SK-N-SH treated with all-trans-retinoic acid at 6 μM for 48 hours (cell line): ENCODE data around the gene XPR1.

Experiments
- ATAC-seq: fragments of 200-7000 bp; cut with Tn5 transposase; 3 replicates; pipeline ENCODE4 v1.9.1; 2020; ENCODE audit warnings: mild to moderate bottlenecking, moderate library complexity
- ARNTL ChIP-seq: fragments of 450-650 bp; formaldehyde crosslinking; IDR thresholded peaks from 2 replicates; pipeline ENCODE4 v1.5.0; 2020; ENCODE audit warnings: low read depth, mild to moderate bottlenecking, moderate library complexity, borderline replicate concordance
- BACH2 ChIP-seq: fragments of 250-450 bp; sonication (Bioruptor Pico); IDR thresholded peaks from 2 replicates; pipeline ENCODE4 v1.9.0; 2021; ENCODE audit warnings: mild to moderate bottlenecking, borderline replicate concordance
- CREB5 ChIP-seq: fragments of 250-450 bp; sonication (Bioruptor Pico); IDR thresholded peaks from 2 replicates; pipeline ENCODE4 v1.5.1; 2020; ENCODE audit warnings: low read depth, mild to moderate bottlenecking, moderate library complexity
- CSDC2 ChIP-seq: fragments of 250-450 bp; sonication (Bioruptor Pico); IDR thresholded peaks from 2 replicates; pipeline ENCODE4 v1.5.0; 2020; ENCODE audit warnings: mild to moderate bottlenecking, moderate library complexity
- ESRRG ChIP-seq: fragments of 250-450 bp; sonication (Bioruptor Pico); IDR thresholded peaks from 2 replicates; pipeline ENCODE4 v1.6.1; 2021; ENCODE audit warnings: mild to moderate bottlenecking
- GLIS3 ChIP-seq: fragments of 250-450 bp; sonication (Bioruptor Pico); IDR thresholded peaks from 2 replicates; pipeline ENCODE4 v1.5.0; 2020; ENCODE audit warnings: mild to moderate bottlenecking, moderate library complexity
- ISL1 ChIP-seq: fragments of 250-450 bp; sonication (Bioruptor Pico); IDR thresholded peaks from 2 replicates; pipeline ENCODE4 v2.1.2; 2022; ENCODE audit warnings: mild to moderate bottlenecking, moderate library complexity
- OSR1 ChIP-seq: fragments of 250-450 bp; sonication (Bioruptor Pico); IDR thresholded peaks from 2 replicates; pipeline ENCODE4 v1.8.0; 2022; ENCODE audit warnings: moderate library complexity, mild to moderate bottlenecking, inconsistent platforms
- POU6F1 ChIP-seq: fragments of 250-450 bp; sonication (Bioruptor Pico); IDR thresholded peaks from 2 replicates; pipeline ENCODE4 v1.8.0; 2021; ENCODE audit warnings: low read depth, mild to moderate bottlenecking, moderate library complexity, borderline replicate concordance
- PPARA ChIP-seq: fragments of 250-450 bp; sonication (Bioruptor Pico); IDR thresholded peaks from 2 replicates; pipeline ENCODE4 v1.5.0; 2020; ENCODE audit warnings: mild to moderate bottlenecking, borderline replicate concordance
- RARB ChIP-seq: fragments of 250-450 bp; sonication (Bioruptor Pico); IDR thresholded peaks from 2 replicates; pipeline ENCODE4 v1.8.0; 2021; ENCODE audit warnings: mild to moderate bottlenecking, moderate library complexity
- SNAI2 ChIP-seq: fragments of 250-450 bp; sonication (Bioruptor Pico); IDR thresholded peaks from 2 replicates; pipeline ENCODE4 v1.5.0; 2020; ENCODE audit warnings: mild to moderate bottlenecking, moderate library complexity
- TCF4 ChIP-seq: fragments of 250-450 bp; sonication (Bioruptor Pico); IDR thresholded peaks from 2 replicates; pipeline ENCODE4 v1.8.0; 2021; ENCODE audit warnings: mild to moderate bottlenecking, moderate library complexity, borderline replicate concordance
- ZFP3 ChIP-seq: fragments of 250-450 bp; sonication (Bioruptor Pico); IDR thresholded peaks from 2 replicates; pipeline ENCODE4 v1.5.0; 2020; ENCODE audit warnings: mild to moderate bottlenecking, moderate library complexity
- ZFP30 ChIP-seq: fragments of 450-650 bp; formaldehyde crosslinking; IDR thresholded peaks from 2 replicates; pipeline ENCODE4 v1.5.0; 2022; ENCODE audit warnings: mild to moderate bottlenecking, moderate library complexity
- ZNF565 ChIP-seq: fragments of 450-650 bp; formaldehyde crosslinking; conservative IDR thresholded peaks from 2 replicates; pipeline ENCODE4 v1.5.0; 2020; ENCODE audit warnings: low read depth, mild to moderate bottlenecking, moderate library complexity
- ZNF70 ChIP-seq: fragments of 450-650 bp; formaldehyde crosslinking; IDR thresholded peaks from 2 replicates; pipeline ENCODE4 v1.5.0; 2020; ENCODE audit warnings: mild to moderate bottlenecking, moderate library complexity
- ZNF8 ChIP-seq: fragments of 450-650 bp; formaldehyde crosslinking; IDR thresholded peaks from 2 replicates; pipeline ENCODE4 v1.5.0; 2020; ENCODE audit warnings: mild to moderate bottlenecking, moderate library complexity
- TF ChIP-seq, protein P1 (sequence below): fragments of 250-450 bp; sonication (Bioruptor Pico); IDR thresholded peaks from 2 replicates; pipeline ENCODE4 v1.5.0; 2020; ENCODE audit warnings: mild to moderate bottlenecking, moderate library complexity
- TF ChIP-seq, protein P2 (sequence below): fragments of 250-450 bp; sonication (Bioruptor Pico); IDR thresholded peaks from 2 replicates; pipeline ENCODE4 v1.5.1; 2021; ENCODE audit warnings: mild to moderate bottlenecking, moderate library complexity

Gene XPR1

DNA sequence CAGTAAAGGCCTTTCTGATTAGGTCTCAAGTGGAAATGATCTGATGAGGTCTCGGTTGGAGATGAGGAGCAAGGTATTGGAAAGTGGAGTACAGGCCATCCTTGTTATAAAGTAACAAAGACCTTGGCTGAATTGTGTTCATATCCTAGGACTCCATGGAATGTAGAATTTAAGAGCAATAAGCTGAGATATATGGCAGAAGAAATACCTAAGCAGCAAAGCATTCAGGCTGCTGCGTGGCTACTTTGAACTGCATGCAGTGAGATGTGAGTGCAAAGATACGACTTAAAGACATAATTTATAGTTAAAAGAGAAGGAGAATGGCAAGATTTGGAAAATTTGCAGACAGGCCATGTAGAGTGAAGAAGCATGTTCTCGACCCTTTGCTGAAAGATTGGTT is 11.2 kb upstream of the XPR1 start:
- ATAC-seq = peak; percentile 41; the same call in 1 of the 3 replicates
- TF ChIP-seq TCF4 (CRISPR knock-in tag) = no peak
- TF ChIP-seq ZFP30 (CRISPR knock-in tag) = no peak
- no peak for TF ChIP-seq ARNTL (CRISPR knock-in tag)
- no peak for TF ChIP-seq ZFP3 (CRISPR knock-in tag)
- TF ChIP-seq GLIS3 (CRISPR knock-in tag) = no peak
- TF ChIP-seq, protein P1, sequence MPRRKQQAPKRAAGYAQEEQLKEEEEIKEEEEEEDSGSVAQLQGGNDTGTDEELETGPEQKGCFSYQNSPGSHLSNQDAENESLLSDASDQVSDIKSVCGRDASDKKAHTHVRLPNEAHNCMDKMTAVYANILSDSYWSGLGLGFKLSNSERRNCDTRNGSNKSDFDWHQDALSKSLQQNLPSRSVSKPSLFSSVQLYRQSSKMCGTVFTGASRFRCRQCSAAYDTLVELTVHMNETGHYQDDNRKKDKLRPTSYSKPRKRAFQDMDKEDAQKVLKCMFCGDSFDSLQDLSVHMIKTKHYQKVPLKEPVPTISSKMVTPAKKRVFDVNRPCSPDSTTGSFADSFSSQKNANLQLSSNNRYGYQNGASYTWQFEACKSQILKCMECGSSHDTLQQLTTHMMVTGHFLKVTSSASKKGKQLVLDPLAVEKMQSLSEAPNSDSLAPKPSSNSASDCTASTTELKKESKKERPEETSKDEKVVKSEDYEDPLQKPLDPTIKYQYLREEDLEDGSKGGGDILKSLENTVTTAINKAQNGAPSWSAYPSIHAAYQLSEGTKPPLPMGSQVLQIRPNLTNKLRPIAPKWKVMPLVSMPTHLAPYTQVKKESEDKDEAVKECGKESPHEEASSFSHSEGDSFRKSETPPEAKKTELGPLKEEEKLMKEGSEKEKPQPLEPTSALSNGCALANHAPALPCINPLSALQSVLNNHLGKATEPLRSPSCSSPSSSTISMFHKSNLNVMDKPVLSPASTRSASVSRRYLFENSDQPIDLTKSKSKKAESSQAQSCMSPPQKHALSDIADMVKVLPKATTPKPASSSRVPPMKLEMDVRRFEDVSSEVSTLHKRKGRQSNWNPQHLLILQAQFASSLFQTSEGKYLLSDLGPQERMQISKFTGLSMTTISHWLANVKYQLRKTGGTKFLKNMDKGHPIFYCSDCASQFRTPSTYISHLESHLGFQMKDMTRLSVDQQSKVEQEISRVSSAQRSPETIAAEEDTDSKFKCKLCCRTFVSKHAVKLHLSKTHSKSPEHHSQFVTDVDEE (CRISPR knock-in tag) = no peak
- no peak for TF ChIP-seq ZNF70 (CRISPR knock-in tag)
- no peak for TF ChIP-seq CSDC2
- TF ChIP-seq PPARA (CRISPR knock-in tag) = no peak
- TF ChIP-seq CREB5 (CRISPR knock-in tag) = no peak
- TF ChIP-seq ZNF565 (CRISPR knock-in tag) = no peak
- no peak for TF ChIP-seq ESRRG (CRISPR knock-in tag)
- TF ChIP-seq, protein P2, sequence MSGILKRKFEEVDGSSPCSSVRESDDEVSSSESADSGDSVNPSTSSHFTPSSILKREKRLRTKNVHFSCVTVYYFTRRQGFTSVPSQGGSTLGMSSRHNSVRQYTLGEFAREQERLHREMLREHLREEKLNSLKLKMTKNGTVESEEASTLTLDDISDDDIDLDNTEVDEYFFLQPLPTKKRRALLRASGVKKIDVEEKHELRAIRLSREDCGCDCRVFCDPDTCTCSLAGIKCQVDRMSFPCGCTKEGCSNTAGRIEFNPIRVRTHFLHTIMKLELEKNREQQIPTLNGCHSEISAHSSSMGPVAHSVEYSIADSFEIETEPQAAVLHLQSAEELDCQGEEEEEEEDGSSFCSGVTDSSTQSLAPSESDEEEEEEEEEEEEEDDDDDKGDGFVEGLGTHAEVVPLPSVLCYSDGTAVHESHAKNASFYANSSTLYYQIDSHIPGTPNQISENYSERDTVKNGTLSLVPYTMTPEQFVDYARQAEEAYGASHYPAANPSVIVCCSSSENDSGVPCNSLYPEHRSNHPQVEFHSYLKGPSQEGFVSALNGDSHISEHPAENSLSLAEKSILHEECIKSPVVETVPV = no peak
- TF ChIP-seq SNAI2 (CRISPR knock-in tag) = no peak
- TF ChIP-seq ZNF8 (CRISPR knock-in tag) = no peak
- TF ChIP-seq ISL1 (CRISPR knock-in tag) = no peak
- no peak for TF ChIP-seq RARB
- TF ChIP-seq POU6F1 (CRISPR knock-in tag) = no peak

- no peak for ATAC-seq
- TF ChIP-seq BACH2 (CRISPR knock-in tag) = no peak
Observed at GRCh38 chr1:180622658-180623508, 8.9 kb upstream of the XPR1 start.

DNA sequence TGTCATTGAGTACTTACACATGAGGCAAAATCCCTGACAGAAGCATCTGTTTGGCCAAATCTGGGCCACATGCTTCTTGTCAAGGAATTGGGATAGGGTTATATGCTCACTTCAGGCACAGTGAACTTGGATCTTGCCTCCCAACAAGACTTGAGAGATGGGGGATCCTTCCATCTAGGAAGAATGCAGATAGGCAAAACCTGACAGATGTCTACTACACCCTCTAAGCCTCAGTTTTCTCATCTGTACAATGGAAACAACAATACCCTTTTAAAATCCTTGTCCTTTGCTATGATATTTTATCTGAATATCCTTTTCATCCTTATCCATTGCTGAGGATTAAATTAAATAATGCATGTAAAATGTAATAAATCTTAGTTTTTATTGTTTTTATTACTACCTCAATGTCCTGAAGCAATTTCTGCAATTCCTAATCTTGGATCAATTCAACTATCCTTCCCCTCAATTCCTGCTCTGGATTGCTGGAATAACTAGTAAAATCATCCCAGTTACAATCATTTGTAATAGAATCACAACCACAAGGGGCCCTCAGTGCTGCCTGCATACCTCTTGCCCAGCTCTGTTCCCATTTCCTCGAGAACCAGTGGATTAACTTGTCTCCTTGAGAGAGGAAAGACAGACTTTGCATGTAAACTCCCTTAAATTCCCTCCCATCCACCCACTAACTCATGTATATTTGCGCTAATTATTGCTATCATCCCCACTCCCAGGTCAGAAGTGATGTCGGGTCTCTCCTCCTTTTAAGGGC is 8.1 kb upstream of the XPR1 start:
- ATAC-seq = peak; percentile 90
- TF ChIP-seq, protein P2 = no peak
- no peak for TF ChIP-seq ARNTL (CRISPR knock-in tag)
- TF ChIP-seq ZNF8 (CRISPR knock-in tag) = no peak
- TF ChIP-seq ZNF70 (CRISPR knock-in tag) = no peak
- no peak for TF ChIP-seq POU6F1 (CRISPR knock-in tag)
- no peak for TF ChIP-seq ZNF565 (CRISPR knock-in tag)
- TF ChIP-seq CREB5 (CRISPR knock-in tag) = no peak
- TF ChIP-seq PPARA (CRISPR knock-in tag) = no peak
- TF ChIP-seq OSR1 = no peak
- TF ChIP-seq, protein P1 (CRISPR knock-in tag) = no peak
- TF ChIP-seq ZFP3 (CRISPR knock-in tag) = no peak
